AG04450 (cell line): ENCODE measurements around the gene CXXC5. TPM values are rescaled to one million over a fixed set of nuclear protein-coding genes. Genes with fewer than 3 reads are reported as not detected.
"Not testable (repeated sequence)": the region's sequence is repeated elsewhere in the genome, so short reads cannot be mapped to it uniquely, and the experiment has no call there.

ENCODE experiments used
- CTCF ChIA-PET: fragments of 300-600, 350-600 bp; formaldehyde crosslinking; extraction: SDS; loops from one replicate; lab custom pipeline; 2022; ENCODE audit warnings: antibody characterized with exemption, inconsistent platforms; lab: Charles Lee
- POLR2A ChIA-PET: fragments of 350-600 bp; formaldehyde crosslinking; extraction: SDS; loops from one replicate; lab custom pipeline; 2021; ENCODE audit warnings: antibody characterized with exemption, inconsistent platforms; lab: Yijun Ruan, JAX
- DNase-seq: peaks from one replicate; pipeline ENCODE4 v3.0.0-alpha.2; 2011; ENCODE audit warnings: low read depth, low spot score
- H3K27ac ChIP-seq: one replicate; pipeline ENCODE4 v1.5.1; 2012; ENCODE audit warnings: low read depth, low read length, control low read depth
- H3K27me3 ChIP-seq: one replicate; pipeline ENCODE4 v1.6.0; 2012; ENCODE audit warnings: low read length; ENCODE audit not compliant: control insufficient read depth, insufficient read depth
- H3K4me3 ChIP-seq: 2 replicates; pipeline ENCODE4 v1.5.1; 2011; ENCODE audit warnings: mild to moderate bottlenecking, low read depth, low read length, control low read depth
- H3K9me3 ChIP-seq: 2 replicates; pipeline ENCODE4 v1.5.1; 2012; ENCODE audit warnings: low read length; ENCODE audit not compliant: control insufficient read depth, insufficient read depth
- polyA minus RNA-seq: library from RNA; depleted of rRNA, polyadenylated mRNA; stranded (reverse); fragments of >200 nt; gene quantifications from 2 replicates; pipeline ENCODE4 v1.2.3, GENCODE V29; 2011; rRNA and poly(A)+ RNA removed
- polyA plus RNA-seq: library from polyadenylated mRNA; depleted of rRNA; stranded (reverse); fragments of >200 nt; gene quantifications from 2 replicates; pipeline ENCODE4 v1.2.3, GENCODE V29; 2011; rRNA removed
- TF ChIP-seq, protein P1 (sequence below): IDR thresholded peaks from 2 replicates; pipeline ENCODE4 v1.5.1; 2011; ENCODE audit warnings: low read depth, low read length, control low read depth, inconsistent platforms

Gene CXXC5
- 21.3 and 21.5 TPM in 2 replicates for polyA plus RNA-seq
- polyA minus RNA-seq: 10.1 and 13.0 TPM in 2 replicates

DNA sequence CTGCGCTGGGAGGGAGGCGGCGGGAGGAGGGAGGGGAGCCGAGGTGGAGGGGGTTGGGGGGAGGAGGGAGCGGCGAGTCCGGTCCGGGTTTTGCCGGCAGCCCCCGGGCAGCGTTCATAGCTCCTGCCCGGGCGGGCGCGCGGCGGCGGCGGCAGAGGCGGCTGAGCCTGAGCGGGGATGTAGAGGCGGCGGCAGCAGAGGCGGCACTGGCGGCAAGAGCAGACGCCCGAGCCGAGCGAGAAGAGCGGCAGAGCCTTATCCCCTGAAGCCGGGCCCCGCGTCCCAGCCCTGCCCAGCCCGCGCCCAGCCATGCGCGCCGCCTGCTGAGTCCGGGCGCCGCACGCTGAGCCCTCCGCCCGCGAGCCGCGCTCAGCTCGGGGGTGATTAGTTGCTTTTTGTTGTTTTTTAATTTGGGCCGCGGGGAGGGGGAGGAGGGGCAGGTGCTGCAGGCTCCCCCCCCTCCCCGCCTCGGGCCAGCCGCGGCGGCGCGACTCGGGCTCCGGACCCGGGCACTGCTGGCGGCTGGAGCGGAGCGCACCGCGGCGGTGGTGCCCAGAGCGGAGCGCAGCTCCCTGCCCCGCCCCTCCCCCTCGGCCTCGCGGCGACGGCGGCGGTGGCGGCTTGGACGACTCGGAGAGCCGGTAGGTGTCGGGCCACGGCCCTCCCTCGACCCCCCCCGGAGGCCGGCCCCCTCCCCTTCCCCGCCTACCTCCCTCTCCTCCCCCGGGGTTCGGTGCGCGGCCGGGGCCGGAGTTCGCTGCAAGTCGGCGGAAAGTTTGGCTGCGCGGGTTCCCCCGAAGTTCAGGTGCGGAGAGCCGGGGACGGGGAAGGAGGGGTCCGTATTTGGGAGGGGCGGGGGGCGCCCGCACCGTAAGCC lies at the start of gene CXXC5:
CXXC5 (plus strand) TSS at position 145 of the 877 bp plus-strand sequence. CDS start 32,175 bp downstream, outside the sequence.
- no peaks in the 10 kb centered on the region for H3K27me3 ChIP-seq
- ChIA-PET POLR2A (interaction anchor here (0.5 to 2.8 kb wide), 10 partner anchors 10 to 71 kb away, joined by 3 to 57 read pairs (median 4); no protein-coding TSS in a partner anchor), CTCF (interaction anchor here (0.6 to 2.2 kb wide), 9 partner anchors 10 to 237 kb away, joined by 3 to 17 read pairs (median 4); no protein-coding TSS in a partner anchor)
- TF ChIP-seq, protein P1, sequence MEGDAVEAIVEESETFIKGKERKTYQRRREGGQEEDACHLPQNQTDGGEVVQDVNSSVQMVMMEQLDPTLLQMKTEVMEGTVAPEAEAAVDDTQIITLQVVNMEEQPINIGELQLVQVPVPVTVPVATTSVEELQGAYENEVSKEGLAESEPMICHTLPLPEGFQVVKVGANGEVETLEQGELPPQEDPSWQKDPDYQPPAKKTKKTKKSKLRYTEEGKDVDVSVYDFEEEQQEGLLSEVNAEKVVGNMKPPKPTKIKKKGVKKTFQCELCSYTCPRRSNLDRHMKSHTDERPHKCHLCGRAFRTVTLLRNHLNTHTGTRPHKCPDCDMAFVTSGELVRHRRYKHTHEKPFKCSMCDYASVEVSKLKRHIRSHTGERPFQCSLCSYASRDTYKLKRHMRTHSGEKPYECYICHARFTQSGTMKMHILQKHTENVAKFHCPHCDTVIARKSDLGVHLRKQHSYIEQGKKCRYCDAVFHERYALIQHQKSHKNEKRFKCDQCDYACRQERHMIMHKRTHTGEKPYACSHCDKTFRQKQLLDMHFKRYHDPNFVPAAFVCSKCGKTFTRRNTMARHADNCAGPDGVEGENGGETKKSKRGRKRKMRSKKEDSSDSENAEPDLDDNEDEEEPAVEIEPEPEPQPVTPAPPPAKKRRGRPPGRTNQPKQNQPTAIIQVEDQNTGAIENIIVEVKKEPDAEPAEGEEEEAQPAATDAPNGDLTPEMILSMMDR: no peak
- peak within 1 kb of the TSS; percentile 80 for H3K4me3 ChIP-seq
- DNase-seq: peak; percentile 68
- H3K27ac ChIP-seq: no peak within 1 kb of the TSS
- H3K9me3 ChIP-seq: no peaks in the 10 kb centered on the region; the same call in 1 of the 2 replicates

- CTCF ChIA-PET: interaction anchor here (0.6 to 1.4 kb wide), 3 partner anchors 24 to 1601 kb away, joined by 3 to 11 read pairs (median 3); no protein-coding TSS in a partner anchor
- DNase-seq, H3K4me3 ChIP-seq, POLR2A ChIA-PET, H3K27me3 ChIP-seq, H3K9me3 ChIP-seq, H3K27ac ChIP-seq: not testable (repeated sequence)
These were observed 49.6 kb upstream of the CXXC5 start for GRCh38 chr5:139598601-139598965.

DNA sequence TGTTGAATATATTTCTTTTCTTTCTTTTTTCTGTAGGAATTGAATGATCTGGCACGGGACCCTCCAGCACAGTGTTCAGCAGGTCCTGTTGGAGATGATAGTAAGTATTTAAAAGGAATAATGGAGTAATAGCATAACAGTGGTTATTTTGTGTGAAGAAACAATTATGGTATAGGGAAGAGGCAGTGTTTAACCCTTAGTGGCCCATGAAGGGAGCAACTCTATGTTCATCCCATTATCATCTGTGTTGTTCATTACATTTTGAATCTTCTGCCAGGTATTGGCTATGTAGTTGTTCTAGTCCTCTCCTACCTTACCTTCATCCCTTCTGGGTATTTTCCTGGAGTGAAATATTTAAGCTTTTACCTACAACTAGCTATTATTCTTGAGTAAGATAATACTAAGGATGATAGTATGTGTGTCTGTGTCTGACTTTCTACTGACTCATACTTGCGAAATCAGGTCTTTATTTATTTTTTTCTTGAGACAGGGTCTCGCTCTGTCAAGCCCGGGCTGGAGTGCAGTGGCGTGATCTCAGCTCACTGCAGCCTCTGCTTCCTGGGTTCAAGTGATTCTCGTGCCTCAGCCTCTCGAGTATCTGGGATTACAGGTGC lies 47.7 kb upstream of the CXXC5 start:
- H3K4me3 ChIP-seq: no peak overlapping the region
- TF ChIP-seq, protein P1: no peak
- ChIA-PET CTCF (interaction anchor here (1.5 to 2.2 kb wide), 2 partner anchors 33 to 178 kb away, joined by 5 to 6 read pairs; no protein-coding TSS in a partner anchor), POLR2A (no interaction called here)
- H3K27me3 ChIP-seq: no peaks in the 10 kb centered on the region
- no peaks in the 10 kb centered on the region for H3K9me3 ChIP-seq
- DNase-seq: peak; percentile 30
- no peak overlapping the region for H3K27ac ChIP-seq

GRCh38 chr5:139601429-139601828 lies 46.7 kb upstream of the CXXC5 start:
- Histone ChIP-seq H3K9me3 (no peaks in the 10 kb centered on the region), H3K27ac (no peak overlapping the region), H3K27me3 (no peaks in the 10 kb centered on the region), H3K4me3 (no peak overlapping the region)
- TF ChIP-seq, protein P1: no peak
- CTCF ChIA-PET: interaction anchor here (1.3 to 1.5 kb wide), 2 partner anchors 32 to 179 kb away, joined by 4 to 5 read pairs; no protein-coding TSS in a partner anchor
- POLR2A ChIA-PET: no interaction called here
- DNase-seq: no peak

GRCh38 chr5:139601948-139602347 lies 46.2 kb upstream of the CXXC5 start:
- CTCF ChIA-PET: interaction anchor here (1.3 kb wide), 1 partner anchor 31 kb away, joined by 4 read pairs; no protein-coding TSS in a partner anchor

More at GRCh38 chr5:139601948-139602347, 46.2 kb upstream of the CXXC5 start:
- H3K27me3 ChIP-seq, H3K9me3 ChIP-seq, H3K27ac ChIP-seq, H3K4me3 ChIP-seq, DNase-seq, POLR2A ChIA-PET: not testable (repeated sequence)
